GM21529 (cell line): Measurements from ENCODE around the gene NUDT3.
A peak's percentile ranks its signal among the peaks of the same experiment; 100 is the strongest.
"Not testable (repeated sequence)": the region's sequence is repeated elsewhere in the genome, so short reads cannot be mapped to it uniquely, and the experiment has no call there.

Experiments used
- ATAC-seq: cut with Tn5 transposase; IDR thresholded peaks from one replicate; pipeline ENCODE4 v1.9.1; 2021; ENCODE audit not compliant: unreplicated experiment

The NUDT3 gene

GRCh38 chr6:34393191-34393965 is 909 bp upstream of the NUDT3 start:
- ATAC-seq: no peak

DNA sequence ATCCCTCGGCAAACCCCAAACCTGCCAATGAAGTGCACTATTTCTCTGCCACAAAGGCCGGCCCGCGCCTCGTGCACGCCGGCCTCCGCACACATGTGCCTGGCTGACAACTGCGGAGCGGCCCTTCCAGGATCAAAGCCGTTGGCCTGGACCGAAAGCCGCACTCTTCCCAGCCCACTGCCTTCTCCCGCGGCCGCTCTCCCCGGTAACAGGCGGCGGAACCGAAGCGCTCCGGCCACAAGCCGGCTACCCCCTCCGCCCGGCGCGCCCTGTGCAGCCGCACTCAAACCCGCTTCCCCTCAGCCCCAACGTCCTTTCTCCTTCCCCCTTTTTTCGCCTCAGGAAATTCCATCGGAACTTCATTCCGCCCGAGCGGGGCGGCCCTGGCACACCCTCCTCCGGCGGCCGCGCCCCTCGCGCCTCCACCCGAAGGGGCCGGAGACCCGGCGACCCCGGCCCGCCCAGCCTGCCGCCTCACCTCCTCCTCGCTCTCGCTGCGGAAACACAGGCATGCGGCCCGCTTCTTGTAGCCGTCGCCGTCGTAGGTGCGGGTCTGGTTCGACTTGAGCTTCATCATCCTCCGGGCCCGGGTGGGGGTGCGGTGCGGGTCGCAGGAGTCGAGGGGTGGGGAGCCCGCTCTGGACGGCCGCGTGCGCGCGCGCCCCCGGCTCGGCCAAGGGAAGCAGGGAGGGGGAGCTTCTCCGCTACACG is 528 bp downstream of the NUDT3 start:
- ATAC-seq: peak; percentile 25

- peak; percentile 19 for ATAC-seq
These were observed 1.0 kb downstream of the NUDT3 start for GRCh38 chr6:34391473-34391785.

GRCh38 chr6:34390531-34391472 is 1.7 kb downstream of the NUDT3 start:
- no peak for ATAC-seq

GRCh38 chr6:34389034-34389433 is 3.4 kb downstream of the NUDT3 start:
- no peak for ATAC-seq

- ATAC-seq: no peak
These were observed 4.0 kb downstream of the NUDT3 start for GRCh38 chr6:34388421-34388820.

- no peak for ATAC-seq
These were observed 5.9 kb downstream of the NUDT3 start for GRCh38 chr6:34386316-34387137.

GRCh38 chr6:34385793-34386195 is 6.7 kb downstream of the NUDT3 start:
- ATAC-seq: no peak

- ATAC-seq: no peak
These were observed 7.9 kb downstream of the NUDT3 start for GRCh38 chr6:34384321-34385153.

DNA sequence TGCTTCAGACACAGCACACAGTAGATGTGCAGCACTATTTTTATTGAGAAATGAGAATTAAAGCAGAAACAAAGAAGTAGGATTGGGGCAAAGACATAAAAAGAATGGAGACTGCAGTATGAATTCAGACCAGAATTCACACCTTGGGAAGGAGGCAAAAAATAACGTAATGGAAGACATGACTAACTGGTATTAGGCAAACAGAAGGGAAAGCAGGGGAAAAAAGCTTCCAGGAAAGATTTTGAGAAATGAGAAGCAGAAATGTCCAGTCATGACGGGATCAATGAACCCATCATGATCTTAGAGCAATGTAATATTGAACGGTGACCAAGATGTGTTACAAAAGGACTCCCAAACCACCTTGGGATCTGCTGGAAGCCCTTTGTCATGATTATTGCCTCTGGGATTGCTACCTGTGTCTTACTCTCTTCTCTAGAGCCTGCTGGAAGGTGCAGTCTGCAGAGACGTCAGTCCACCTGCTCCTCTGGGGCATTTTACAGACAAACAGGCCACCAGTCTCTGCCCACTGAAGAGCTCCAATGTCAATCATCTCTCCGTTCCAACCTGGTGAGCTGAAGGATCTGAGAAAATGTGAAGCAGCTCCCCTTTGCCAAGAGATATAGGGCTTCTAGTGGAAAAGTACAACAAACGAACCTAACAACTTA is 8.7 kb downstream of the NUDT3 start:
- ATAC-seq: no peak

DNA sequence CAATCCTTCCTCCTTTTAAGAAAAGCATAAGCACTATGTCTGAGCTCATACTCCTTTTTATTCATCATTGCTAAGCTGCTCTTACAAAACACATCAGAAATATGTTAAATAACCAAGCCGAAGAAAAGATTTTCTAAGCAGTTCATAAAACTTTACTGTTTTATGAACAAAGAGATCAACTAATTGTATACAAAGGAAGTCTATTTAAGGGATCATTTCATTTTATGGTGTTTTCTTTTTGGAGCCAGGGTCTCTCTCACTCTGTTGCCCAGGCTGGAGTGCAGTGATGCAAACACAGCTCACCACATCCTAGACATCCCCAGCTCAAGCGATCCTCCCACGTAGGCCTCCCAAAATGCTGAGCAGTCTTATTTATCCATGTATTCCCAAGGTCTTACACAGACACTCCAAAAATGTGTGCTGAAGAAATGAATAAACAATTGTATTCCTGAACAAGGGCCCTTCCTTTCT is 9.3 kb downstream of the NUDT3 start:
- ATAC-seq: no peak

- ATAC-seq: no peak
These were observed 11.4 kb downstream of the NUDT3 start for GRCh38 chr6:34381081-34381480.

DNA sequence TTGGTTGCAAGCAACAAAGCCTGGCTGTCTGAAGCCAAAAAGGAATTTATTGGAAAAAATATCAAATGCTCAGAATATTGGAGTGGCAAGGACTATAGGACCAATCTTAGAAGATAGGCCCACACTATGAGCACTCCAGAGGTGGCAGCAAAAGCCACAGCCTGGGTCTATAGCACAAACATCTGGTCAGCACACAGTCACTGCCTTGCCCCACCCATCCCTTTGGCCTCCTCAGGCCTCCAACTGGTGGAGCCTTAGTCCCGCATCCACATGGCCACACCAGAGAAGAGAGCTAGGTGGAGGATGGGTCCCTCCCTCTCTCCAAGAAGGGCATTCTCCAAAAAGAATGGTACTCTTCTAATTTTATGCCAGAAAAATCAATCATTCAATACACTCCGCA is 14.0 kb downstream of the NUDT3 start:
- ATAC-seq: no peak

DNA sequence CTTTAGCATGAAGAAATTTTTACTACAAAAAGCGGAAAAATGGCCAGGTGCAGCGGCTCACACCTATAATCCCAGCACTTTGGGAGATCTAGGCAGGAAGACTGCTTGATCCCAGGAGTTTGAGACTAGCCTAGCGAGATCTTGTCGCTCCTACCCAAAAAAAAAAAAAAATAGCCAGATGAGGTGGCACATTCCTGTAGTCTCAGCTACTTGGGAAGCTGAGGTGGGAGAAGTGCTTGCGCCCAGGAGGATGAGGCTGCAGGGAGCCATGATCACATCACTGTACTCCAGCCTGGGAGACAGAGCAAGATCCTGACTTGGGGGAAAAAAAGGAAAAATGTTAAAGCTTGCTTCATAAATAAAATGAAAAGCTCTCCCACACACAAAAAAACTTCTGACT is 14.5 kb downstream of the NUDT3 start:
- no peak for ATAC-seq

- ATAC-seq: not testable (repeated sequence)
These were observed 14.9 kb downstream of the NUDT3 start for GRCh38 chr6:34377571-34377970.

DNA sequence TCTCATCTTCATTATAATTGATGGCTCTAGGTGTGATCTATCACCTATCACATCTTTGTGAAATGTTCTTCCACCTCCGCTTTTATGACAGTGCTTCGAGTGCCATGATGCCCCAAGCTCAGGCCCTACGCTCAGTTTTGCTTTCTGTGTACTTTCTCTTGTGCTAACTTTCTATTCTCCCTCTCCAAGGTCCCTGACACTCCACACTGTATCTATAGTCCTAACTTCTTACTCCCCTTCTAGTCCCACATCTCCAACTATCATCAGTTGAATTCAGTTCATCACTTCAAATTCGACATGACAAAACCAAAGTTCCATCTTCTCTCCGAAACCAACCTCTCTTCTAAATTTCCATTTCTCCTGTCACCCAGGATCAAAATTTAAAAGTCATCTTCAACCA is 16.6 kb downstream of the NUDT3 start:
- no peak for ATAC-seq

DNA sequence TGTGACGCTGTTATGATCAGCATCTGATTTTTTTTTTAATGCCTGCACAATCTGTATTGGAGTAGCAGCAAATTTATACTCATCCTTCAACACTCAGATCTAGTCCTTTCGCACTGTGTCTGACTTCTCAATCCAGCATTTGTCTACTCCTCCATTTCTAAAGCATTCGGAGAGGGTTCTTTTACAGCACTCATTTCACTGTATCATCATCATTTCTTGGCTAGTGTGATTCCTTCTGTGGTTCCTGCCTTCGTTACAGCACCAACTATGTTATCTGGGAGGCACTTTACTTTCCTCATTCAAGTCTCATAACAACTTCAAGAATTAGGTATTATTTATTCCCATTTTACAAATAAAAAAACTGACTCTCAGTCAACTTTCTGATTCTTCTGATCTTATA is 18.0 kb downstream of the NUDT3 start:
- ATAC-seq: no peak

GRCh38 chr6:34374069-34374468 is 18.4 kb downstream of the NUDT3 start:
- no peak for ATAC-seq

DNA sequence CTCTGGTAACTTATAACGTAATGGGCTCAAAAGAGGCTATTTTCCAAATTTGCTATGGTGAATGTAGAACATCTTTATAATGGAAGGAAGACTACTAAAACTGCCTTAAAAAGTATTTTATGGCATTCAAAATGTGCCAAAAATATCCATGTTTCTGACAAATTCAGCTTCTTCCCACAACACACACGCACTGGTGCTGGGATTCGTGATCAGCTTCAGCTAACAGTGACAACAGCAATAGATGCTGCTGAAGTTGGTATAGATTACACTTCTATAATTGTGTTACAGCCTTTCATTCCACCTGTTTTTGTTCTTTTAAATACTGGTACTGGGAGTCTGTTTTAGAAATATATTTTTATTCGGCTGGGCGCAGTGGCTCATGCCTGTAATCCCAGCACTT is 19.0 kb downstream of the NUDT3 start:
- no peak for ATAC-seq
